CD14-positive monocyte (primary cell): ENCODE data around the gene MED27. TPM values are rescaled to one million over a fixed set of nuclear protein-coding genes. Genes with fewer than 3 reads are reported as not detected.

ENCODE experiments used
- DNase-seq, 3 donors: peaks; one replicate each; pipeline ENCODE4 v3.0.0-alpha.2; 2011 to 2022
- H2AFZ ChIP-seq: 2 replicates; pipeline ENCODE4 v1.6.0; 2012; ENCODE audit warnings: mild to moderate bottlenecking, low read depth, low read length, inconsistent platforms; ENCODE audit not compliant: insufficient read depth, poor library complexity, severe bottlenecking
- H3K27ac ChIP-seq, 2 donors: 1 replicate in 1 of 2; 2 replicates in 1 of 2; pipeline ENCODE4 v1.5.1; 2012 to 2013; ENCODE audit warnings: low read length in 2 of 2, control low read depth in 1 of 2, inconsistent platforms in 1 of 2, low read depth in 1 of 2, mild to moderate bottlenecking in 1 of 2
- H3K27me3 ChIP-seq, 2 donors: one replicate each; pipeline versions ENCODE4 v1.6.0 to v1.6.1; 2011 to 2013; ENCODE audit warnings: low read length in 2 of 2; ENCODE audit not compliant: control insufficient read depth in 2 of 2, insufficient read depth in 2 of 2
- H3K36me3 ChIP-seq, 2 donors: replicated peaks in 1 of 2; 1 replicate in 1 of 2; 2 replicates in 1 of 2; pipeline versions ENCODE4 v1.5.1 to v1.6.1; 2012 to 2013; ENCODE audit warnings: low read length in 2 of 2, control low read depth in 1 of 2, inconsistent platforms in 1 of 2, mild to moderate bottlenecking in 1 of 2; ENCODE audit not compliant: insufficient read depth in 2 of 2, control insufficient read depth in 1 of 2
- H3K4me1 ChIP-seq, 2 donors: 1 replicate in 1 of 2; 2 replicates in 1 of 2; pipeline versions ENCODE4 v1.5.1 to v1.6.1; 2012 to 2013; ENCODE audit warnings: low read length in 2 of 2, control low read depth in 1 of 2, inconsistent platforms in 1 of 2, mild to moderate bottlenecking in 1 of 2, moderate library complexity in 1 of 2; ENCODE audit not compliant: insufficient read depth in 2 of 2, control insufficient read depth in 1 of 2
- H3K4me2 ChIP-seq: replicated peaks from 2 replicates; pipeline ENCODE3; 2012; ENCODE audit warnings: low read length, moderate library complexity, mild to moderate bottlenecking; ENCODE audit not compliant: poor library complexity, severe bottlenecking; ENCODE audit errors: extremely low read depth
- H3K4me3 ChIP-seq, 3 experiments: fragments of 200-600 bp in 1 of 3; sonication (generic) in 1 of 3; replicated peaks in 1 of 3; 1 replicate in 2 of 3; 2 replicates in 1 of 3; pipeline ENCODE4 v1.5.1; 2011 to 2013; ENCODE audit warnings: low read length in 3 of 3, mild to moderate bottlenecking in 3 of 3, control low read depth in 2 of 3, low read depth in 2 of 3, inconsistent platforms in 1 of 3, moderate library complexity in 1 of 3
- H3K79me2 ChIP-seq: 2 replicates; pipeline ENCODE4 v1.6.0; 2012; ENCODE audit warnings: mild to moderate bottlenecking, control low read depth, inconsistent platforms, low read length, moderate library complexity; ENCODE audit not compliant: insufficient read depth
- H3K9ac ChIP-seq: 2 replicates; pipeline ENCODE4 v1.6.0; 2017; ENCODE audit warnings: low read length, mild to moderate bottlenecking; ENCODE audit not compliant: insufficient read depth, poor library complexity, severe bottlenecking
- H3K9me3 ChIP-seq, 2 donors: replicated peaks in 1 of 2; 1 replicate in 1 of 2; 2 replicates in 1 of 2; pipeline versions ENCODE4 v1.5.1 to v1.6.1; 2012 to 2013; ENCODE audit warnings: low read length in 2 of 2, control low read depth in 1 of 2; ENCODE audit not compliant: control insufficient read depth in 1 of 2, insufficient read depth in 1 of 2
- H4K20me1 ChIP-seq: 2 replicates; pipeline ENCODE4 v1.6.0; 2012; ENCODE audit warnings: mild to moderate bottlenecking, low read length, control low read depth, moderate library complexity; ENCODE audit not compliant: insufficient read depth
- H3K27ac Mint-ChIP-seq, 7 donors: one replicate each; pipeline ENCODE4 v1.8.0; 2020; ENCODE audit warnings: mild to moderate bottlenecking in 7 of 7, mixed read lengths in 7 of 7, moderate library complexity in 6 of 7, inconsistent platforms in 2 of 7
- H3K27me3 Mint-ChIP-seq, 3 donors: one replicate each; pipeline ENCODE4 v1.8.0; 2021 to 2022; ENCODE audit warnings: low read depth in 3 of 3, mild to moderate bottlenecking in 3 of 3, mixed read lengths in 3 of 3, moderate library complexity in 3 of 3, inconsistent platforms in 1 of 3
- H3K36me3 Mint-ChIP-seq, 2 donors: one replicate each; pipeline ENCODE4 v1.8.0; 2020; ENCODE audit warnings: mixed read lengths in 2 of 2, inconsistent platforms in 1 of 2, mild to moderate bottlenecking in 1 of 2
- H3K4me1 Mint-ChIP-seq: one replicate; pipeline ENCODE4 v1.8.0; 2020; ENCODE audit warnings: mild to moderate bottlenecking, mixed read lengths
- H3K4me3 Mint-ChIP-seq, 2 donors: one replicate each; pipeline ENCODE4 v1.8.0; 2020; ENCODE audit warnings: mild to moderate bottlenecking in 2 of 2, mixed read lengths in 2 of 2, moderate library complexity in 1 of 2
- H3K9me3 Mint-ChIP-seq, 7 donors: one replicate each; pipeline ENCODE4 v1.8.0; 2020 to 2022; ENCODE audit warnings: mixed read lengths in 7 of 7, mild to moderate bottlenecking in 6 of 7, moderate library complexity in 6 of 7, inconsistent platforms in 2 of 7
- CTCF ChIP-seq: fragments of 200-600 bp; IDR thresholded peaks from one replicate; pipeline ENCODE4 v1.8.0; 2022; ENCODE audit warnings: antibody characterized with exemption, mild to moderate bottlenecking
- WGBS: methylation state at CpG from one replicate; pipeline ENCODE4 v1.1.5; 2013; ENCODE audit warnings: missing lambda C conversion rate; ENCODE audit not compliant: insufficient coverage; 5-methylcytosine and 5-hydroxymethylcytosine counted together
- intact Hi-C, 2 donors: fragments of 100-400 bp; cut with micrococcal nuclease; formaldehyde crosslinking; loops; one replicate each; pipeline versions ENCODE4 v1.15.0 to v1.15.1; 2023
- polyA plus RNA-seq, 3 donors: library from polyadenylated mRNA; depleted of rRNA in 1 of 3; unstranded in 2 of 3; stranded (reverse) in 1 of 3; fragments of 300-500 nt in 2 of 3; fragments of >200 nt in 1 of 3; fragmentation: Illumina TruSeq in 2 of 3; gene quantifications; 1 replicate in 2 of 3; 2 replicates in 1 of 3; pipeline ENCODE4 v1.2.3, GENCODE V29; 2012 to 2021

The MED27 gene
- polyA plus RNA-seq, 3 donors = 14.0 to 26.9 (median 25.8) TPM

DNA sequence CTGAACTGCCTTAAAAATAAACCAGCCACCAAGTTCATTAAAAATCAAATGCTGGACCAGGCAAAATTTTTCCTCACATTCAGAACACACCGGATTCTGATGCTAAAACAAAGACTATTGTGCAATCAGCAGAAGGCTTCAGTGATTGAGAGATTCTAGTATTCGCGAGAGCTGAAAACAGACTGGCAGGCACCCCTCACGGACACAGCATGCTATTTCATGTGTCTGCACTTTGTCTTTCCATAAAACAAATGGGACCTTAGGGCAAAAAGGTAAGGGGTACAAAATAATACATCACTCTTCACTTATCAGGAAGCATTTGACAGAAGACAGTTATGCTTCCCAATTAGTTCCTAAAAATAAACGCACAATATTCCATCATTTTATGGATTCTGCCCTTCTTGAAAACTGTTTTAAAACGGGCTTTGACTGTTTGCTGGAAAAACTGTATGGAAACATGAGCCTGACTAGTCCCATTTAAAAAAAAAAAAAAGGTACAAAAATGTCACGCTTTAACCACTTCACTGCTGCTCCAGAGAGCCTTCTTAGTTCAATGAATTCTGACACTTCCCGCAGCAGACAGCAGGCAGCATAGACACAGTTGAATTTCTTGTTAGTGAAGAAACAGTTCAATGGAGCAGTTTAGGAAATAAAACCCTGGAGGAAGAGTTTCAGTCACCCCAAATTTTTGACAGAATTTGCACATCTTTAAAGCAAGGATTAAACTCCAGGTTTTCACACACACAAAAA lies 99.2 kb downstream of the MED27 start:
- Mint-ChIP-seq H3K27ac (no peak overlapping the region), H3K4me1 (peaks cover 23% of the 10 kb centered on the region)

More for the DNA sequence above, 99.2 kb downstream of the MED27 start:
- WGBS = no CpG with 5 or more reads among the region's 8 CpGs
- Mint-ChIP-seq H3K36me3 (peaks cover 0 to 2% of the 10 kb centered on the region in 2 donors), H3K9me3 (no peaks in the 10 kb centered on the region), H3K4me3 (no peak overlapping the region), H3K27me3 (no peaks in the 10 kb centered on the region)
- peaks cover 17% of the 10 kb centered on the region for H4K20me1 ChIP-seq
- peaks cover 18 to 24% of the 10 kb centered on the region in 2 donors for H3K4me1 ChIP-seq
- no peak overlapping the region for H3K4me2 ChIP-seq
- intact Hi-C loops = no loop called here
- no peaks in the 10 kb centered on the region for H3K36me3 ChIP-seq
- H3K9me3 ChIP-seq = no peaks in the 10 kb centered on the region
- H3K4me3 ChIP-seq = no peak overlapping the region
- H2AFZ ChIP-seq = no peak overlapping the region
- no peaks in the 10 kb centered on the region for H3K79me2 ChIP-seq
- H3K27ac ChIP-seq = no peak overlapping the region
- no peak for DNase-seq
- H3K9ac ChIP-seq = no peak overlapping the region
- no peak for TF ChIP-seq CTCF
- no peaks in the 10 kb centered on the region for H3K27me3 ChIP-seq
